HG02623 (cell line): ENCODE results near the gene RRAGD.
A peak's percentile ranks its signal among the peaks of the same experiment; 100 is the strongest.
"Not testable (repeated sequence)": the region's sequence is repeated elsewhere in the genome, so short reads cannot be mapped to it uniquely, and the experiment has no call there.

Experiments used
- ATAC-seq: cut with Tn5 transposase; IDR thresholded peaks from one replicate; pipeline ENCODE4 v1.9.1; 2021; ENCODE audit warnings: moderate library complexity; ENCODE audit not compliant: unreplicated experiment

The RRAGD gene

DNA sequence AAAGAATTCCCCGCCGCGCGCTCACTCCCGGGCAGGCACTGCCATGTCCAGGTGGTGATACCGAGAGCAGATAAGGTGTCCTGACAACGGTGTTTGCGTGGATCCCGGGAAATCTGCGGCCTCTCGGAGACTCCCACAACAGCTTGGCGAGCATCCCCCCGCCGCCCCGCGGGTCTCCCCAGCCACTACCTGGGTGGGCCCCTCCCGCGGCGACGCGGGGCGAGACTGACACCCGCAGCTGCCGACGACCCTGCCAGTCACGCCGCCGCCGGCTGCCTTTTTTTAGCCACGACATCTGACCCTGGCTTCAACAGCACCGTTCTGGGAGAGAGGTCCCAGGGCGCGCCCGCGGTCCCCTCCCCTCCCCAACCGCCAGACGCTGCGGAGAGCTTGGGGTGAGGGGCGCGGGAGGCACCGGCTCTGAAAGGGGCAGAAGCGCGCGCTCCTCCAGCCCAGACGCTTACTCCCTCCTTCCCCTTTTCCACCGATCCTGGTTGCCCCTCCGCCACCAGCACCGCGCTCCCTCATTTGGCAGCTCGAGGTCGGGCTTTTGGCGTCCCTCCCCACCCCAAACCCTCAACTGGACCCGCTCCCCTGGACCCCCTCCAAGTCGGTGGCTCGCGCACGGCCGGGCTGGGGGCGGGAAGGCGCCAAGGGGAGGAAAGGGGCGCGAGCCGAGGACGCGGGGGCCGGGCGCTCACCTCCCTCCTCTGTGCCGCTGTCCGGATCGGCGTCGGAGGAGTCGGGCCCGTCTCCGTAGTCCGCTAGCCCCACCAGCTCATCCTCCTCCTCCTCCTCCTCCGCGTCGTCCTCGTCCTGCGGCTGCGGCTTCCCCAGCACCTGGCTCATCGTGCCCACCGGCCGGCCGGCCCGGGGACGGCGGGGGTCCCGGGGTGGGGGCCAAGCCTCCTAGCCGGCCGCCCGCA, 665 bp downstream of the RRAGD start:
- peak; percentile 34 for ATAC-seq

- no peak for ATAC-seq
Observed at GRCh38 chr6:89410788-89411144, 1.3 kb downstream of the RRAGD start.

DNA sequence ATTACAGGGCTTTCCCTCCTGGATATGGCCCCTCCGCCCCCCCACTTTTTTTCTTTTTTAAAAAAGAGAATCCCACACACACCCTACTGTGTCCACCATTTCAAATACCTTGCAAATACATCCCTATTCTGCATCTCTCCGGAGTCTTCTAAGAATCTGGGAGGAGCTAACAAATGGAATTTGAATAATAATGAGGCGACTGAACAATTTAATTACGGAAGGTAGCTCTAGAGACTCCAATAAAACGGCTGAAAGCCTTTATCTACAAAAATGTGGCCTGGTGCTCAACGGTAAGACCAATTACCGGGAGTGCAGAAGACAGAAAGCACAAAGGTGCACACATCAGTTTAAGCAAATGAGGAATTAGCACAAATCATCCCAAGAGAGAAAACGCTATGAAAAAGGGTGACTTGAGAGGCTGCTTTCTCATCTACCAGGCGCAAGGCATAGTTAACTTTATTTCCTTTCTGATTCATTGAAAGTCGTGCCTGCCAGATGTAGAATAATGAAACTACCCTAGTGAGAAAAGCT, 1.8 kb downstream of the RRAGD start:
- ATAC-seq: no peak

GRCh38 chr6:89409461-89410035, 2.5 kb downstream of the RRAGD start:
- no peak for ATAC-seq

DNA sequence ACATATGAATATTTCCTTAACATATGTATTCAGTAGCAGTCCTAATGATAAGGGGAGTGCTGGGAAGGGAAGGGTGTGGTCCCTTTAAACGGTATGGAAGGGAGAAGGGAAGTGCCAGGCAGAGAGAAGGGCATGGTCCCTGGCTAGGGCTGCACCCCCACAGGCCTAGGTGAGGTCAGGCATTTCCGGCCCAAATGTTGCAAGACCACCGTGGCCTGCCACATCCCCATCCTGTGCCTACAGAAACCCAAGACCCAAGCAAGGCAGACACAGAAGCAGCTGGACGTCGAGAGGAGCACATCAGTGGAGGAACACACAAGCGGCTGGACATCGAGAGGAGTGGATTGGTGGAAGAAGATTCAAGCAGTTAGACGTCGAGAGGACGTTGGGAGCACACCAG, 5.9 kb downstream of the RRAGD start:
- no peak for ATAC-seq

GRCh38 chr6:89404512-89404911, 7.6 kb downstream of the RRAGD start:
- ATAC-seq: no peak

DNA sequence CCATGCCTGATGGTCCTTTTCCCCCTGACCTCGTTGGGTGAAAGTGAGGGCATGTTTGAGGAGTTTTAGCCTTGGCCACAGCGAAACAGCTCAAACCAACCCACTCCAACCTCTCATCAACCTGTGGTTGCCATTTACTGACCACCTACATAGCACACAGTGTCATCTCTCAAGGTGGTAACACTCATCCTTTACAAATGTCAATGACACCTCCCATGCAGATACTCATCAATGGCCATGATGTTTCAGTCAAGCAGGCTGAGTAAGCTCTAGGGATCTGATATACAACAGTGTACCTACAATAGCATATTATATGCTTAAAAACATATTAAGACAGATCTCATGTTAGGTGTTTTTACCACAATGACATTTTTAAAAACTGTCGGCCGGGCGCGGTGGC, 9.3 kb downstream of the RRAGD start:
- no peak for ATAC-seq

- ATAC-seq: no peak
Observed at GRCh38 chr6:89400912-89401399, 11.1 kb downstream of the RRAGD start.

DNA sequence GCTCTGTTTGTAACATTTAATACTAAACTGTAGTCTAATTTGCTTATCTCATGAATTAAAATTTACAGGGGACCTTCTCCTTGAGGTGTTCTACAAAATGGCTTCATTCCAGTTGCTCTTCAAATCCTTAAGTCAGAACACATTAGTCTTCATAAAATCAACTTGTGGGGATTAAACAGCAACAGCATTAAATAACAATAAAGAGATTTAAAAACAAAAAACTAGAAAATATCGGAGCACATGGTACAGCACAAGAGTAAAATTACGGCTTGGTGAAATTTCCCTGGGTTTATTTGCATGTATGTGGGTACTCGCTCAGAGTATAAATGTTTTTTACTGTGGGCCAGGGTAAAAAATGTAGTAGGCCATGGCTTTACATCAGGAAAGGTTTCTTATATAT, 12.0 kb downstream of the RRAGD start:
- no peak for ATAC-seq

GRCh38 chr6:89398762-89399525, 13.1 kb downstream of the RRAGD start:
- ATAC-seq: no peak

- ATAC-seq: not testable (repeated sequence)
Observed at GRCh38 chr6:89397884-89398283, 14.2 kb downstream of the RRAGD start.

- no peak for ATAC-seq
Observed at GRCh38 chr6:89393659-89394058, 18.4 kb downstream of the RRAGD start.

- ATAC-seq: no peak
Observed at GRCh38 chr6:89392823-89393222, 19.2 kb downstream of the RRAGD start.

- no peak for ATAC-seq
Observed at GRCh38 chr6:89388846-89389245, 23.2 kb downstream of the RRAGD start.

- ATAC-seq: peak; percentile 92
Observed at GRCh38 chr6:89387516-89388201, 24.4 kb downstream of the RRAGD start.

GRCh38 chr6:89386917-89387491, 25.1 kb downstream of the RRAGD start:
- ATAC-seq: peak; percentile 25

GRCh38 chr6:89385846-89386245, 26.2 kb downstream of the RRAGD start:
- no peak for ATAC-seq

- peak; percentile 33 for ATAC-seq
Observed at GRCh38 chr6:89385156-89385667, 26.9 kb downstream of the RRAGD start.

DNA sequence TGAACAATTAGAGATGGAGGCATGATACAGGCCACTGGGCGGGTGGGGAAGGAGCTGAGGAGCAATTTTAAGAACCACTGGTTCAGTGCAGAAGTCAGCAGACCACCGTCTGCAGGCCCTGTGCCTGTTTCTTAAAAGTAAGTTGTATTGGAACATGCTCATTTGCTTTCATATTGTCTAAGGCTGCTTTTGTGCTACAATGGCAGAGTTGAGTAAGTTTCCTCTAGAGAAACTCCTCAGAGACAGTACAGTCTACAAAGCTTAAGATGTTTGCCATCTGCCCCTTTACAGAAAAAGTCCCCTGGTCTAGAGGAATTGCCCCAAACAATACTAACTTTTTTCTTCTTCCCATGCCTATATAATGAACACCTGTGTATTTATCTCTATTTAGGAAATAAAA, 31.0 kb downstream of the RRAGD start:
- ATAC-seq: no peak

- ATAC-seq: no peak
Observed at GRCh38 chr6:89379281-89379680, 32.8 kb downstream of the RRAGD start.
